Sigmoid colon (tissue), 3 donors: ENCODE results near the gene ARHGAP15.

Source experiments
- CTCF ChIP-seq, 4 experiments: fragments of 450-650 bp in 3 of 4; fragments of 200-600 bp in 1 of 4; IDR thresholded peaks; one replicate each; pipeline ENCODE4 v1.5.1; 2016 to 2019; ENCODE audit warnings: antibody characterized with exemption in 4 of 4, mild to moderate bottlenecking in 3 of 4, moderate library complexity in 2 of 4
- POLR2A ChIP-seq, 2 donors: fragments of 450-650 bp; IDR thresholded peaks; one replicate each; pipeline ENCODE4 v1.6.1; 2016; ENCODE audit warnings: antibody characterized with exemption in 2 of 2, mild to moderate bottlenecking in 2 of 2, moderate library complexity in 2 of 2

GRCh38 chr2:143744114-143744513 lies 614.9 kb downstream of the ARHGAP15 start:
- no peak for TF ChIP-seq CTCF (IDR thresholded peaks at IDR 0.05)
- no peak for TF ChIP-seq POLR2A (IDR thresholded peaks at IDR 0.05)
